HEK293 (cell line): ENCODE results near the gene DCDC1.

ENCODE experiments used
- CTCF ChIA-PET: fragments of 350-600 bp; formaldehyde crosslinking; extraction: SDS; loops from one replicate; lab custom pipeline; 2021; ENCODE audit warnings: antibody characterized with exemption; lab: Yijun Ruan, JAX
- POLR2A ChIA-PET: fragments of 300-600 bp; formaldehyde crosslinking; extraction: SDS; loops from one replicate; lab custom pipeline; 2020; ENCODE audit warnings: antibody characterized with exemption, inconsistent platforms; lab: Yijun Ruan, JAX
- H3K27ac ChIP-seq: fragments of 200-500 bp; sonication (Bioruptor generic); 2 replicates; pipeline ENCODE4 v1.5.1; 2014; ENCODE audit warnings: low read depth, low read length, control low read depth, inconsistent platforms; ENCODE audit errors: extremely low read depth
- H3K36me3 ChIP-seq, 2 experiments: fragments of 200-500 bp in 1 of 2; sonication (Bioruptor generic) in 1 of 2; 1 replicate in 1 of 2; 2 replicates in 1 of 2; pipeline ENCODE4 v1.5.1; 2014 to 2017; ENCODE audit warnings: inconsistent platforms in 2 of 2, low read length in 2 of 2; ENCODE audit not compliant: control insufficient read depth in 2 of 2, insufficient read depth in 1 of 2
- H3K4me1 ChIP-seq: fragments of 200-500 bp; sonication (Bioruptor generic); 2 replicates; pipeline ENCODE4 v1.5.1; 2014; ENCODE audit warnings: mild to moderate bottlenecking, low read length, inconsistent platforms; ENCODE audit not compliant: control insufficient read depth, insufficient read depth
- H3K4me3 ChIP-seq: 2 replicates; pipeline ENCODE4 v1.5.1; 2011; ENCODE audit warnings: low read depth, mild to moderate bottlenecking, control low read depth, low read length, moderate library complexity
- H3K9me3 ChIP-seq: fragments of 200-500 bp; sonication (Bioruptor generic); 2 replicates; pipeline ENCODE4 v1.5.1; 2014; ENCODE audit warnings: low read depth, low read length, inconsistent platforms; ENCODE audit not compliant: control insufficient read depth, insufficient read depth
- EGR2 ChIP-seq: fragments of 450-650 bp; formaldehyde crosslinking; IDR thresholded peaks from 2 replicates; pipeline ENCODE4 v1.5.1; 2016; ENCODE audit warnings: low read depth, missing biosample characterization, missing genetic modification characterization
- GLI2 ChIP-seq: fragments of 450-650 bp; formaldehyde crosslinking; IDR thresholded peaks from 2 replicates; pipeline ENCODE4; 2017; ENCODE audit warnings: missing biosample characterization, missing genetic modification characterization, low read depth, borderline replicate concordance
- GLIS2 ChIP-seq: fragments of 450-650 bp; formaldehyde crosslinking; IDR thresholded peaks from 2 replicates; pipeline ENCODE4 v1.5.1; 2016; ENCODE audit warnings: missing biosample characterization, missing genetic modification characterization
- KLF10 ChIP-seq: fragments of 450-650 bp; IDR thresholded peaks from 2 replicates; pipeline ENCODE4 v1.5.1; 2018; ENCODE audit warnings: missing biosample characterization, mild to moderate bottlenecking, missing genetic modification characterization
- SALL2 ChIP-seq: fragments of 450-650 bp; formaldehyde crosslinking; IDR thresholded peaks from 2 replicates; pipeline ENCODE4 v1.5.0; 2017; ENCODE audit warnings: missing biosample characterization, mild to moderate bottlenecking, missing genetic modification characterization, borderline replicate concordance
- WT1 ChIP-seq: fragments of 450-650 bp; formaldehyde crosslinking; IDR thresholded peaks from 2 replicates; pipeline ENCODE4 v1.5.1; 2016; ENCODE audit warnings: missing biosample characterization, missing genetic modification characterization
- ZNF221 ChIP-seq: fragments of 450-650 bp; formaldehyde crosslinking; IDR thresholded peaks from 2 replicates; pipeline ENCODE4 v1.5.1; 2017; ENCODE audit warnings: missing biosample characterization, missing genetic modification characterization, borderline replicate concordance
- ZNF266 ChIP-seq: fragments of 450-650 bp; formaldehyde crosslinking; IDR thresholded peaks from 2 replicates; pipeline ENCODE4 v1.5.1; 2016; ENCODE audit warnings: missing biosample characterization, missing genetic modification characterization, low read depth
- ZNF610 ChIP-seq: fragments of 450-650 bp; formaldehyde crosslinking; IDR thresholded peaks from 2 replicates; pipeline ENCODE4 v1.5.1; 2016; ENCODE audit warnings: missing biosample characterization, missing genetic modification characterization, borderline replicate concordance
- ZNF677 ChIP-seq: fragments of 450-650 bp; IDR thresholded peaks from 2 replicates; pipeline ENCODE4 v1.5.0; 2018; ENCODE audit warnings: missing biosample characterization, mild to moderate bottlenecking, missing genetic modification characterization, moderate library complexity
- ZSCAN30 ChIP-seq: fragments of 450-650 bp; IDR thresholded peaks from 2 replicates; pipeline ENCODE4 v1.5.1; 2018; ENCODE audit warnings: missing biosample characterization, mild to moderate bottlenecking, missing genetic modification characterization, moderate library complexity
- TF ChIP-seq, protein P1 (sequence below): fragments of 450-650 bp; formaldehyde crosslinking; IDR thresholded peaks from 2 replicates; pipeline ENCODE4 v1.5.1; 2017; ENCODE audit warnings: missing biosample characterization, missing genetic modification characterization
- TF ChIP-seq, protein P2 (sequence below): fragments of 450-650 bp; formaldehyde crosslinking; IDR thresholded peaks from 2 replicates; pipeline ENCODE4 v1.5.1; 2016; ENCODE audit warnings: missing biosample characterization, missing genetic modification characterization
- TF ChIP-seq, protein P3 (sequence below): fragments of 450-650 bp; formaldehyde crosslinking; IDR thresholded peaks from 2 replicates; pipeline ENCODE4 v1.5.1; 2016; ENCODE audit warnings: missing biosample characterization, missing genetic modification characterization, borderline replicate concordance
- TF ChIP-seq, protein P4 (sequence below): fragments of 450-650 bp; formaldehyde crosslinking; IDR thresholded peaks from 2 replicates; pipeline ENCODE4; 2016; ENCODE audit warnings: missing biosample characterization, missing genetic modification characterization
- TF ChIP-seq, protein P5 (sequence below): fragments of 450-650 bp; formaldehyde crosslinking; IDR thresholded peaks from 2 replicates; pipeline ENCODE4 v1.5.1; 2016; ENCODE audit warnings: missing biosample characterization, missing genetic modification characterization, low read depth
- TF ChIP-seq, protein P6 (sequence below): fragments of 450-650 bp; formaldehyde crosslinking; IDR thresholded peaks from 2 replicates; pipeline ENCODE4 v1.5.1; 2016; ENCODE audit warnings: missing biosample characterization, missing genetic modification characterization

DCDC1 gene

DNA sequence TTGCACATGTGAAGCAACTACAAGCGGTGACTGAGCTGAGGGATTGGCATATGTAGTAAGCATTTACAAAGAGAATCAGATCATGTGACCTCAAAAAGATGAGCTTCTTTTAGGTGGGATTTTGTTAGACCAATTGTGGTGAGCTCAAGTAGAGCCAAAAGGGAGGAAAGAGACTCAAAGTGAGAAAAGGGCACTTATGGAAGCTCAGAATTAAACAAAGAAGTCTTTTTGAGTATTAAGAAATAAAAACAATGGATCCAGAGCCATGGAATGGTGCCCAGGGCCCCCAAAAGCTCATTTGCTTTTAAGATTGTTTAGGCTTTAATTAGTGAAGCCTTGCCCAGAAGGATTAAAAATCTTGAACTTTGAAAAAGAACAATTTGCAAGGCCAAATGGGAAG lies 536.7 kb downstream of the DCDC1 start:
- POLR2A ChIA-PET = no interaction called here

DNA sequence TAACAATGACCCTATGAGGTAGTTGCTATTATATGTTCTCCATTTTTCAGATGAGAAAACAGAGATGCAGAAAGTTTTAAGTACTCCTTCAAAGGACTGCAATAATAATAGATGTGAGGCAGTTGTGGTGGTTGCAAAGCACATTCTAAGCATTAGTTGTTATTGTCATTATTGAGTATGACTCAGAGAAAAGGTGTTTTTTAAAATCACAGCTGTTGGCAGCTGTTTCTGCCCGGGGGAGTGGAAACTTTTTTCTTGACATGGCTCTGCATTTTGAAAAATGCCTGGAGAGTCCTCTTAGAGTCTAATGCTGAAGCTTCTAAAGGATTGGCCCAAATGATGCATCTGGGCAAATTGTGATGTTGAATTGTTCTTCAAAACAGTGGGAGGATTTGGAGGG lies 538.9 kb downstream of the DCDC1 start:
- H3K4me1 ChIP-seq = no peaks in the 10 kb centered on the region
- H3K9me3 ChIP-seq = no peaks in the 10 kb centered on the region
- POLR2A ChIA-PET = no interaction called here
- H3K4me3 ChIP-seq = no peak overlapping the region
- no peaks in the 10 kb centered on the region for H3K36me3 ChIP-seq
- CTCF ChIA-PET = no interaction called here
- no peak overlapping the region for H3K27ac ChIP-seq
- TF ChIP-seq ZNF221 (tag by site-specific recombination) (no peak), EGR2 (tag by site-specific recombination) (no peak), KLF10 (no peak)
- TF ChIP-seq, protein P1, sequence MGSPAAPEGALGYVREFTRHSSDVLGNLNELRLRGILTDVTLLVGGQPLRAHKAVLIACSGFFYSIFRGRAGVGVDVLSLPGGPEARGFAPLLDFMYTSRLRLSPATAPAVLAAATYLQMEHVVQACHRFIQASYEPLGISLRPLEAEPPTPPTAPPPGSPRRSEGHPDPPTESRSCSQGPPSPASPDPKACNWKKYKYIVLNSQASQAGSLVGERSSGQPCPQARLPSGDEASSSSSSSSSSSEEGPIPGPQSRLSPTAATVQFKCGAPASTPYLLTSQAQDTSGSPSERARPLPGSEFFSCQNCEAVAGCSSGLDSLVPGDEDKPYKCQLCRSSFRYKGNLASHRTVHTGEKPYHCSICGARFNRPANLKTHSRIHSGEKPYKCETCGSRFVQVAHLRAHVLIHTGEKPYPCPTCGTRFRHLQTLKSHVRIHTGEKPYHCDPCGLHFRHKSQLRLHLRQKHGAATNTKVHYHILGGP (tag by site-specific recombination) = no peak
- TF ChIP-seq, protein P2, sequence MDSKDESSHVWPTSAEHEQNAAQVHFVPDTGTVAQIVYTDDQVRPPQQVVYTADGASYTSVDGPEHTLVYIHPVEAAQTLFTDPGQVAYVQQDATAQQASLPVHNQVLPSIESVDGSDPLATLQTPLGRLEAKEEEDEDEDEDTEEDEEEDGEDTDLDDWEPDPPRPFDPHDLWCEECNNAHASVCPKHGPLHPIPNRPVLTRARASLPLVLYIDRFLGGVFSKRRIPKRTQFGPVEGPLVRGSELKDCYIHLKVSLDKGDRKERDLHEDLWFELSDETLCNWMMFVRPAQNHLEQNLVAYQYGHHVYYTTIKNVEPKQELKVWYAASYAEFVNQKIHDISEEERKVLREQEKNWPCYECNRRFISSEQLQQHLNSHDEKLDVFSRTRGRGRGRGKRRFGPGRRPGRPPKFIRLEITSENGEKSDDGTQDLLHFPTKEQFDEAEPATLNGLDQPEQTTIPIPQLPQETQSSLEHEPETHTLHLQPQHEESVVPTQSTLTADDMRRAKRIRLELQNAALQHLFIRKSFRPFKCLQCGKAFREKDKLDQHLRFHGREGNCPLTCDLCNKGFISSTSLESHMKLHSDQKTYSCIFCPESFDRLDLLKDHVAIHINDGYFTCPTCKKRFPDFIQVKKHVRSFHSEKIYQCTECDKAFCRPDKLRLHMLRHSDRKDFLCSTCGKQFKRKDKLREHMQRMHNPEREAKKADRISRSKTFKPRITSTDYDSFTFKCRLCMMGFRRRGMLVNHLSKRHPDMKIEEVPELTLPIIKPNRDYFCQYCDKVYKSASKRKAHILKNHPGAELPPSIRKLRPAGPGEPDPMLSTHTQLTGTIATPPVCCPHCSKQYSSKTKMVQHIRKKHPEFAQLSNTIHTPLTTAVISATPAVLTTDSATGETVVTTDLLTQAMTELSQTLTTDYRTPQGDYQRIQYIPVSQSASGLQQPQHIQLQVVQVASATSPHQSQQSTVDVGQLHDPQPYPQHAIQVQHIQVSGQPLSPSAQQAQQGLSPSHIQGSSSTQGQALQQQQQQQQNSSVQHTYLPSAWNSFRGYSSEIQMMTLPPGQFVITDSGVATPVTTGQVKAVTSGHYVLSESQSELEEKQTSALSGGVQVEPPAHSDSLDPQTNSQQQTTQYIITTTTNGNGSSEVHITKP (tag by site-specific recombination) = no peak

More for the DNA sequence above, 536.7 kb downstream of the DCDC1 start:
- Histone ChIP-seq H3K27ac (no peak overlapping the region), H3K4me3 (no peak overlapping the region), H3K36me3 (no peaks in the 10 kb centered on the region), H3K9me3 (no peaks in the 10 kb centered on the region; the same call in 1 of the 2 replicates), H3K4me1 (no peaks in the 10 kb centered on the region)
- CTCF ChIA-PET = interaction anchor here (0.6 to 0.7 kb wide), 3 partner anchors 20 to 378 kb away, joined by 3 to 4 read pairs (median 3); no protein-coding TSS in a partner anchor
- TF ChIP-seq ZNF266 (no peak), ZNF677 (tag by site-specific recombination) (no peak), GLI2 (tag by site-specific recombination) (no peak), GLIS2 (tag by site-specific recombination) (no peak), ZNF610 (tag by site-specific recombination) (no peak), ZSCAN30 (tag by site-specific recombination) (no peak), SALL2 (tag by site-specific recombination) (no peak), WT1 (tag by site-specific recombination) (no peak)
- TF ChIP-seq, protein P3, sequence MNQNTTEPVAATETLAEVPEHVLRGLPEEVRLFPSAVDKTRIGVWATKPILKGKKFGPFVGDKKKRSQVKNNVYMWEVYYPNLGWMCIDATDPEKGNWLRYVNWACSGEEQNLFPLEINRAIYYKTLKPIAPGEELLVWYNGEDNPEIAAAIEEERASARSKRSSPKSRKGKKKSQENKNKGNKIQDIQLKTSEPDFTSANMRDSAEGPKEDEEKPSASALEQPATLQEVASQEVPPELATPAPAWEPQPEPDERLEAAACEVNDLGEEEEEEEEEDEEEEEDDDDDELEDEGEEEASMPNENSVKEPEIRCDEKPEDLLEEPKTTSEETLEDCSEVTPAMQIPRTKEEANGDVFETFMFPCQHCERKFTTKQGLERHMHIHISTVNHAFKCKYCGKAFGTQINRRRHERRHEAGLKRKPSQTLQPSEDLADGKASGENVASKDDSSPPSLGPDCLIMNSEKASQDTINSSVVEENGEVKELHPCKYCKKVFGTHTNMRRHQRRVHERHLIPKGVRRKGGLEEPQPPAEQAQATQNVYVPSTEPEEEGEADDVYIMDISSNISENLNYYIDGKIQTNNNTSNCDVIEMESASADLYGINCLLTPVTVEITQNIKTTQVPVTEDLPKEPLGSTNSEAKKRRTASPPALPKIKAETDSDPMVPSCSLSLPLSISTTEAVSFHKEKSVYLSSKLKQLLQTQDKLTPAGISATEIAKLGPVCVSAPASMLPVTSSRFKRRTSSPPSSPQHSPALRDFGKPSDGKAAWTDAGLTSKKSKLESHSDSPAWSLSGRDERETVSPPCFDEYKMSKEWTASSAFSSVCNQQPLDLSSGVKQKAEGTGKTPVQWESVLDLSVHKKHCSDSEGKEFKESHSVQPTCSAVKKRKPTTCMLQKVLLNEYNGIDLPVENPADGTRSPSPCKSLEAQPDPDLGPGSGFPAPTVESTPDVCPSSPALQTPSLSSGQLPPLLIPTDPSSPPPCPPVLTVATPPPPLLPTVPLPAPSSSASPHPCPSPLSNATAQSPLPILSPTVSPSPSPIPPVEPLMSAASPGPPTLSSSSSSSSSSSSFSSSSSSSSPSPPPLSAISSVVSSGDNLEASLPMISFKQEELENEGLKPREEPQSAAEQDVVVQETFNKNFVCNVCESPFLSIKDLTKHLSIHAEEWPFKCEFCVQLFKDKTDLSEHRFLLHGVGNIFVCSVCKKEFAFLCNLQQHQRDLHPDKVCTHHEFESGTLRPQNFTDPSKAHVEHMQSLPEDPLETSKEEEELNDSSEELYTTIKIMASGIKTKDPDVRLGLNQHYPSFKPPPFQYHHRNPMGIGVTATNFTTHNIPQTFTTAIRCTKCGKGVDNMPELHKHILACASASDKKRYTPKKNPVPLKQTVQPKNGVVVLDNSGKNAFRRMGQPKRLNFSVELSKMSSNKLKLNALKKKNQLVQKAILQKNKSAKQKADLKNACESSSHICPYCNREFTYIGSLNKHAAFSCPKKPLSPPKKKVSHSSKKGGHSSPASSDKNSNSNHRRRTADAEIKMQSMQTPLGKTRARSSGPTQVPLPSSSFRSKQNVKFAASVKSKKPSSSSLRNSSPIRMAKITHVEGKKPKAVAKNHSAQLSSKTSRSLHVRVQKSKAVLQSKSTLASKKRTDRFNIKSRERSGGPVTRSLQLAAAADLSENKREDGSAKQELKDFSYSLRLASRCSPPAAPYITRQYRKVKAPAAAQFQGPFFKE (tag by site-specific recombination) = no peak
- TF ChIP-seq, protein P4, sequence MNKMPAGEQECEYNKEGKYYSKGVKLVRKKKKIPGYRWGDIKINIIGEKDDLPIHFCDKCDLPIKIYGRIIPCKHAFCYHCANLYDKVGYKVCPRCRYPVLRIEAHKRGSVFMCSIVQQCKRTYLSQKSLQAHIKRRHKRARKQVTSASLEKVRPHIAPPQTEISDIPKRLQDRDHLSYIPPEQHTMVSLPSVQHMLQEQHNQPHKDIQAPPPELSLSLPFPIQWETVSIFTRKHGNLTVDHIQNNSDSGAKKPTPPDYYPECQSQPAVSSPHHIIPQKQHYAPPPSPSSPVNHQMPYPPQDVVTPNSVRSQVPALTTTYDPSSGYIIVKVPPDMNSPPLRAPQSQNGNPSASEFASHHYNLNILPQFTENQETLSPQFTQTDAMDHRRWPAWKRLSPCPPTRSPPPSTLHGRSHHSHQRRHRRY (tag by site-specific recombination) = no peak
- TF ChIP-seq, protein P5, sequence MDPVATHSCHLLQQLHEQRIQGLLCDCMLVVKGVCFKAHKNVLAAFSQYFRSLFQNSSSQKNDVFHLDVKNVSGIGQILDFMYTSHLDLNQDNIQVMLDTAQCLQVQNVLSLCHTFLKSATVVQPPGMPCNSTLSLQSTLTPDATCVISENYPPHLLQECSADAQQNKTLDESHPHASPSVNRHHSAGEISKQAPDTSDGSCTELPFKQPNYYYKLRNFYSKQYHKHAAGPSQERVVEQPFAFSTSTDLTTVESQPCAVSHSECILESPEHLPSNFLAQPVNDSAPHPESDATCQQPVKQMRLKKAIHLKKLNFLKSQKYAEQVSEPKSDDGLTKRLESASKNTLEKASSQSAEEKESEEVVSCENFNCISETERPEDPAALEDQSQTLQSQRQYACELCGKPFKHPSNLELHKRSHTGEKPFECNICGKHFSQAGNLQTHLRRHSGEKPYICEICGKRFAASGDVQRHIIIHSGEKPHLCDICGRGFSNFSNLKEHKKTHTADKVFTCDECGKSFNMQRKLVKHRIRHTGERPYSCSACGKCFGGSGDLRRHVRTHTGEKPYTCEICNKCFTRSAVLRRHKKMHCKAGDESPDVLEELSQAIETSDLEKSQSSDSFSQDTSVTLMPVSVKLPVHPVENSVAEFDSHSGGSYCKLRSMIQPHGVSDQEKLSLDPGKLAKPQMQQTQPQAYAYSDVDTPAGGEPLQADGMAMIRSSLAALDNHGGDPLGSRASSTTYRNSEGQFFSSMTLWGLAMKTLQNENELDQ = no peak
- TF ChIP-seq, protein P6, sequence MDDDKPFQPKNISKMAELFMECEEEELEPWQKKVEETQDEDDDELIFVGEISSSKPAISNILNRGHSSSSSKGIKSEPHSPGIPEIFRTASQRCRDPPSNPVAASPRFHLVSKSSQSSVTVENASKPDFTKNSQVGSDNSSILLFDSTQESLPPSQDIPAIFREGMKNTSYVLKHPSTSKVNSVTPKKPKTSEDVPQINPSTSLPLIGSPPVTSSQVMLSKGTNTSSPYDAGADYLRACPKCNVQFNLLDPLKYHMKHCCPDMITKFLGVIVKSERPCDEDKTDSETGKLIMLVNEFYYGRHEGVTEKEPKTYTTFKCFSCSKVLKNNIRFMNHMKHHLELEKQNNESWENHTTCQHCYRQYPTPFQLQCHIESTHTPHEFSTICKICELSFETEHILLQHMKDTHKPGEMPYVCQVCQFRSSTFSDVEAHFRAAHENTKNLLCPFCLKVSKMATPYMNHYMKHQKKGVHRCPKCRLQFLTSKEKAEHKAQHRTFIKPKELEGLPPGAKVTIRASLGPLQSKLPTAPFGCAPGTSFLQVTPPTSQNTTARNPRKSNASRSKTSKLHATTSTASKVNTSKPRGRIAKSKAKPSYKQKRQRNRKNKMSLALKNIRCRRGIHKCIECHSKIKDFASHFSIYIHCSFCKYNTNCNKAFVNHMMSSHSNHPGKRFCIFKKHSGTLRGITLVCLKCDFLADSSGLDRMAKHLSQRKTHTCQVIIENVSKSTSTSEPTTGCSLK (tag by site-specific recombination) = no peak
